Nephron progenitor cell (in vitro differentiated cells): ENCODE measurements around the gene F3.

ENCODE experiments used
- DNase-seq: peaks from one replicate; pipeline ENCODE4 v3.0.0; 2021
- H3K27ac Mint-ChIP-seq: 2 replicates; pipeline ENCODE4 v1.8.0; 2021; ENCODE audit warnings: mild to moderate bottlenecking, moderate library complexity, mixed read lengths
- H3K27me3 Mint-ChIP-seq: 2 replicates; pipeline ENCODE4 v1.8.0; 2021; ENCODE audit warnings: mild to moderate bottlenecking, low read depth, mixed read lengths; ENCODE audit not compliant: poor library complexity
- H3K36me3 Mint-ChIP-seq: 2 replicates; pipeline ENCODE4 v1.8.0; 2021; ENCODE audit warnings: low read depth, mixed read lengths
- H3K4me1 Mint-ChIP-seq: 2 replicates; pipeline ENCODE4 v1.8.0; 2021; ENCODE audit warnings: mixed read lengths
- H3K4me3 Mint-ChIP-seq: 2 replicates; pipeline ENCODE4 v1.8.0; 2021; ENCODE audit warnings: mild to moderate bottlenecking, moderate library complexity, mixed read lengths
- H3K9me3 Mint-ChIP-seq: 2 replicates; pipeline ENCODE4 v1.8.0; 2021; ENCODE audit warnings: mild to moderate bottlenecking, moderate library complexity, mixed read lengths
- TF ChIP-seq, protein P1 (sequence below): fragments of 200-600 bp; sonication (generic); IDR thresholded peaks from 2 replicates; pipeline ENCODE4 v1.5.0; 2021; ENCODE audit warnings: antibody characterized with exemption

F3 gene

DNA sequence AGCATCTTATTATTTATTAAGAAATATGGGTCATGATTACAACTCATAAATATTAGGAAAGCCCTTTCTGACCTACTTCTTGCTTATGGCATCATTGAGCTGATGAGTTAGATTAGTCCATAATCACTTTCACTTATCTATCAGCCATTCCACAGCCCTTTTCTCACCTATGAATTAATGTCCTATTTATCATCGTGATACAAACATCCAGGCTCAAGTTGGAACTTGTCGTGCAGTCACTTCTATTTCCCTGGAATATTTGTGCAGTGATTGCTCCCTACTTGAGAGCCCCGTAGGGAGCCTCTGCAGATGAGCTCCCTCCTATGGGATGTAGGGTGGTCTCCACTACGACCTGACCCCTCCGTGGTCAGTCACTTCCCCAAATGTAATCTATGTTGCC is 8.1 kb upstream of the F3 start:
- Mint-ChIP-seq H3K9me3 (peaks cover 4% of the 10 kb centered on the region), H3K36me3 (no peaks in the 10 kb centered on the region), H3K4me1 (peaks cover 63% of the 10 kb centered on the region), H3K27ac (peak overlapping the region; percentile 25), H3K4me3 (no peak overlapping the region), H3K27me3 (peaks cover 3% of the 10 kb centered on the region)
- DNase-seq = no peak
- TF ChIP-seq, protein P1, sequence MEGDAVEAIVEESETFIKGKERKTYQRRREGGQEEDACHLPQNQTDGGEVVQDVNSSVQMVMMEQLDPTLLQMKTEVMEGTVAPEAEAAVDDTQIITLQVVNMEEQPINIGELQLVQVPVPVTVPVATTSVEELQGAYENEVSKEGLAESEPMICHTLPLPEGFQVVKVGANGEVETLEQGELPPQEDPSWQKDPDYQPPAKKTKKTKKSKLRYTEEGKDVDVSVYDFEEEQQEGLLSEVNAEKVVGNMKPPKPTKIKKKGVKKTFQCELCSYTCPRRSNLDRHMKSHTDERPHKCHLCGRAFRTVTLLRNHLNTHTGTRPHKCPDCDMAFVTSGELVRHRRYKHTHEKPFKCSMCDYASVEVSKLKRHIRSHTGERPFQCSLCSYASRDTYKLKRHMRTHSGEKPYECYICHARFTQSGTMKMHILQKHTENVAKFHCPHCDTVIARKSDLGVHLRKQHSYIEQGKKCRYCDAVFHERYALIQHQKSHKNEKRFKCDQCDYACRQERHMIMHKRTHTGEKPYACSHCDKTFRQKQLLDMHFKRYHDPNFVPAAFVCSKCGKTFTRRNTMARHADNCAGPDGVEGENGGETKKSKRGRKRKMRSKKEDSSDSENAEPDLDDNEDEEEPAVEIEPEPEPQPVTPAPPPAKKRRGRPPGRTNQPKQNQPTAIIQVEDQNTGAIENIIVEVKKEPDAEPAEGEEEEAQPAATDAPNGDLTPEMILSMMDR = no peak

DNA sequence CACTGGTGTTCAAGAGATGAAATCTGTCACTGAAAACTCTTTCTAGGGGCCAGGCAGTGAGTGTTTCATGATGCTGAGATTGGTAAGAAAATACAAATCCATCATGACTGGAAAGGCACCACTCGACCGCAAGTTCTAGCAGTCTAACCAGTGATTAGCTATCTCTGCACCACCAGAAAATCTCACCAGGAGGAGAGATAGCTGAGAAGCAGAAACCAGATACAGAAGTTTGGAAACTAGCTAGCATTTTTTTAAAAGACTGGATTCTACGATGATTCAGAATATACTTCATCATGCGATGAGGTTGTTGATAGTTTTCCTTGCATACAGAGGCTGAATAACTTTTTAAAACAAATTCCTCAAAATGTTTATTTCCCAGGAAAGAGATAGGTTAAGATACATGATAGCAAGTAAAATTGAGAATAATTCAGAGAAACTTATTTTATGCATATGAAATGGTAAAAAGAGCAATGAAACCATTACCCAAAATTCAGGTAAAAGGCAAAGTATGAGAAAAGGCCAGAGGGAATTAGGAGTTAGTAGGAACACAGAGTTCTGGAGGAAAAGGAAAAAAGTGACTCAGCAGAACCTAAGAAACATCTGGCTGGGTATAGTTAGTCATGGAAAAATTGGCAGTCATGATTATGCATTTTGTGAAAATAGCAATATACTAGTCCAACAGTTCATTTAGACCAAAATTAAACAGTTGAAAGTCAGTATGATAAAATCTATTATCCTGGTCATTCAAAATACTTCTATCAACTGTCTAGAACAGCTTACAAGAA is 3.3 kb upstream of the F3 start:
- peaks cover 10% of the 10 kb centered on the region for H3K9me3 Mint-ChIP-seq
- H3K27ac Mint-ChIP-seq = no peak overlapping the region
- DNase-seq = no peak
- peaks cover 30% of the 10 kb centered on the region for H3K27me3 Mint-ChIP-seq
- H3K36me3 Mint-ChIP-seq = peaks cover 6% of the 10 kb centered on the region
- H3K4me1 Mint-ChIP-seq = peaks cover 50% of the 10 kb centered on the region
- H3K4me3 Mint-ChIP-seq = no peak overlapping the region
- TF ChIP-seq, protein P1 = no peak

DNA sequence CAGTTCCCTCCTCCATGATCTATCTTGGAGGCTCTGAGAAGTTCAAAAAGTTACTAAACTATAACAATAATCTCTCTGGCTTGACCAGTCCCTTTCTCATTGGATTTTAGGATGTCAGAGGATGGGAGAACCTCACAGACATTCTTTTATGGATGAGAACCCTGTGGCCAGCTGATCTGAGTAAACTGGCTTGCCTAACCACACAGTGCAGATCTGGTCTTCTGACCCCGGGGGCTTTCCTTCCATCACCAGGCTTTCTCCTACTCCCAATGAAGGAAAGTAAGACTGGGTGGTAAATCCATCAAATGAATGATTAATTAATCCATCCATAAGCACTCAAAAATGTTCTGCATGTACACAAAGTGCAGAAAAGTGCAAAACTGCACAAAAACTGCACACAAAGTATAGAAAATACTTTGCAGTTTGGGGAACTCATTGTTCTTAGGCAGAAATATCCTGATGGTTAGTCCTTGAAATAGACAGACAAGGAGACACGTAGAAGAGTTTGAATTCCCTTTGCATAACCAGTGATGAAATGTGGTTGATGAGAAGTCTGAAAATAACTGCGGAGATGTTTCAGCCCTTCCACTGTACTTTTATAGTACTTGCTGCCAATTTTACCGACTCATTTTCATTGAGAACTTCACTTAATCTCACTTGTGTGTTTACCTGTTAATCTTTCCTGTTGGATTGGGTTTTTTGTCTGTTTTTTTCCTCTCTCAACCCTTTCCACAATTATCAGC is 2.5 kb upstream of the F3 start:
- peaks cover 13% of the 10 kb centered on the region for H3K36me3 Mint-ChIP-seq
- H3K27me3 Mint-ChIP-seq = peaks cover 38% of the 10 kb centered on the region
- TF ChIP-seq, protein P1 = no peak
- H3K4me3 Mint-ChIP-seq = no peak overlapping the region
- peaks cover 13% of the 10 kb centered on the region for H3K9me3 Mint-ChIP-seq
- peaks cover 54% of the 10 kb centered on the region for H3K4me1 Mint-ChIP-seq
- DNase-seq = no peak
- no peak overlapping the region for H3K27ac Mint-ChIP-seq

DNA sequence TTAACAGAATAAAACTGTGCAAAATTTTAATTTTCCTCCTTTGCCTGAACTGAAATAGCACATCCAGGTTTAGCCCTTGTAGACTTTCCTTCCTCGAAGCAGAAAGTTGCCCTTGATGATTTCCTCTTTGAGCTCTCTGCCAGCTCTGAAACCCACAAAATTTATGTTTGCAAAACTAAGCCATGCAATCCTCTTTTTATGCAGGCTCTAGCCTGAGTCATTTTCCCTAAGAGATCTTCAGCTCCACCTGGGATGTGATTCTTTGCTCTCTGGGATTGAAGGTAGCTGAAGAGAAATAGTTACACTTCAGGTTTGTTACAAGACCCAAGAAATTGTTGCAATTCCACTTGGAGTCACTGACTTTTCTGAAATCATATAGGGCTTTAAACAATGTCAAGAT is 1.4 kb upstream of the F3 start:
- peaks cover 45% of the 10 kb centered on the region for H3K27me3 Mint-ChIP-seq
- peaks cover 13% of the 10 kb centered on the region for H3K9me3 Mint-ChIP-seq
- peak overlapping the region; percentile 90 for H3K4me3 Mint-ChIP-seq
- H3K36me3 Mint-ChIP-seq = peaks cover 13% of the 10 kb centered on the region
- peaks cover 58% of the 10 kb centered on the region for H3K4me1 Mint-ChIP-seq
- TF ChIP-seq, protein P1 = no peak
- H3K27ac Mint-ChIP-seq = no peak overlapping the region
- no peak for DNase-seq

DNA sequence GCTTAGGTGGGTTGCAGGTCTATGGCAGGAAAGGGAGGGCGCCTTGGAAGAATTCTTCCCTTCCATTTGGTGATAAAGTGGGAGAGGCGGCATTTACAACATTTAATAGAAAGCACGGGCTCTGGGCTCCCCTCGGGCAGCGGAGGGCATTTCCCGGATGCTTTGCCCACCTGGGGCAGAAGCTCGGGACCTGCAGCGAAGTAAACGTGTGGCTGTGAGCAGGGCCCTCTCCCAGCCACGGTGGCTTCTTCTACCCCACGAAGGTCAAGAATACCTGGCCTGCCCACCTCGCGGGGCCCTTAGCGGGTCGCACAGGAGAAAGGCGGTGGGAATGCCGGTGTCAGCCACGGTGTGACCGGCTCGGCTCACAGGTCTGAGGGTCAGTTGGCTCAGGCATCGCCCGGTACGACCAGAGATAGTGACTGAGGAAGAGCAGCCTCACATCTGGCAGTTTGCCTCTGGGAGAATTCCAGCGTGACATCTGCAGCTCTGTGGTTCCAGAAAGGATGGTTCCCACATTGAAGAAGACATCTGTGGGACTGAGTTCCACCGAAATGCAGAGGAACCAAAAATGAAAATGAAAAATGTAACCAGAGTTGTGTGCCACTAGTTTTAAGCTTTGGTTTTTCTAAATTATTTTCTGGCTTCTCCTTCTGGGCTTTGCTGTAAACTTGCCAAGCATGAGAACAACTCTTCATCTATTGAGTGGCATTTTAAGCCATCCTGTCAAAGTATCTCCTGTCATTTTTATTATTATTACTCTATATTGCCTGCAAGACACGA is 720 bp upstream of the F3 start:
- Mint-ChIP-seq H3K4me3 (peak overlapping the region; percentile 90), H3K27me3 (peaks cover 47% of the 10 kb centered on the region), H3K4me1 (peaks cover 58% of the 10 kb centered on the region), H3K36me3 (peaks cover 13% of the 10 kb centered on the region), H3K9me3 (peaks cover 13% of the 10 kb centered on the region), H3K27ac (no peak overlapping the region)
- peak; percentile 28 for DNase-seq
- TF ChIP-seq, protein P1 = no peak
